ENCODE measurements around the gene SLC25A21. TPM values are rescaled to one million over a fixed set of nuclear protein-coding genes. Genes with fewer than 3 reads are reported as not detected.

The SLC25A21 gene
- total RNA-seq, 1 donor from 2014 or later = 0.91 TPM

GRCh38 chr14:37027188-37027824 lies 145.1 kb downstream of the SLC25A21 start:
- TF ChIP-seq CTCF (IDR thresholded peaks at IDR 0.05; ENCODE audit: partially characterized antibody, unreplicated experiment) = no peak
- no peak overlapping the region for H3K27ac Mint-ChIP-seq (ENCODE audit: unreplicated experiment)
- no peak overlapping the region for H3K4me3 Mint-ChIP-seq (ENCODE audit: unreplicated experiment)
- H3K27me3 Mint-ChIP-seq (ENCODE audit: unreplicated experiment) = no peaks in the 10 kb centered on the region
- no peaks in the 10 kb centered on the region for H3K36me3 Mint-ChIP-seq (ENCODE audit: unreplicated experiment)
- H3K9me3 Mint-ChIP-seq (ENCODE audit: unreplicated experiment) = no peaks in the 10 kb centered on the region
- H3K4me1 Mint-ChIP-seq (ENCODE audit: low read depth, unreplicated experiment) = peaks cover 7% of the 10 kb centered on the region
- no peak for DNase-seq

- no peak for TF ChIP-seq CTCF (IDR thresholded peaks at IDR 0.05; ENCODE audit: partially characterized antibody, unreplicated experiment)
- DNase-seq = no peak
- peaks cover 13% of the 10 kb centered on the region for H3K4me1 Mint-ChIP-seq (ENCODE audit: low read depth, unreplicated experiment)
- no peaks in the 10 kb centered on the region for H3K9me3 Mint-ChIP-seq (ENCODE audit: unreplicated experiment)
- H3K4me3 Mint-ChIP-seq (ENCODE audit: unreplicated experiment) = no peak overlapping the region
- no peaks in the 10 kb centered on the region for H3K36me3 Mint-ChIP-seq (ENCODE audit: unreplicated experiment)
- peak overlapping the region; percentile 1 for H3K27ac Mint-ChIP-seq (ENCODE audit: unreplicated experiment)
- no peaks in the 10 kb centered on the region for H3K27me3 Mint-ChIP-seq (ENCODE audit: unreplicated experiment)
Observed at GRCh38 chr14:37023875-37024565, 148.4 kb downstream of the SLC25A21 start.

- H3K27me3 Mint-ChIP-seq (ENCODE audit: unreplicated experiment) = no peaks in the 10 kb centered on the region
- no peak for DNase-seq
- H3K4me3 Mint-ChIP-seq (ENCODE audit: unreplicated experiment) = no peak overlapping the region
- no peak for TF ChIP-seq CTCF (IDR thresholded peaks at IDR 0.05; ENCODE audit: partially characterized antibody, unreplicated experiment)
- H3K4me1 Mint-ChIP-seq (ENCODE audit: low read depth, unreplicated experiment) = peaks cover 13% of the 10 kb centered on the region
- peaks cover 2% of the 10 kb centered on the region for H3K9me3 Mint-ChIP-seq (ENCODE audit: unreplicated experiment)
- no peak overlapping the region for H3K27ac Mint-ChIP-seq (ENCODE audit: unreplicated experiment)
- H3K36me3 Mint-ChIP-seq (ENCODE audit: unreplicated experiment) = peaks cover 6% of the 10 kb centered on the region
Observed at GRCh38 chr14:37021390-37021789, 151.0 kb downstream of the SLC25A21 start.

GRCh38 chr14:37019488-37019887 lies 152.9 kb downstream of the SLC25A21 start:
- no peak overlapping the region for H3K4me3 Mint-ChIP-seq (ENCODE audit: unreplicated experiment)
- H3K36me3 Mint-ChIP-seq (ENCODE audit: unreplicated experiment) = peaks cover 8% of the 10 kb centered on the region
- H3K4me1 Mint-ChIP-seq (ENCODE audit: low read depth, unreplicated experiment) = peaks cover 13% of the 10 kb centered on the region
- TF ChIP-seq CTCF (IDR thresholded peaks at IDR 0.05; ENCODE audit: partially characterized antibody, unreplicated experiment) = no peak
- H3K27me3 Mint-ChIP-seq (ENCODE audit: unreplicated experiment) = no peaks in the 10 kb centered on the region
- DNase-seq = no peak
- H3K27ac Mint-ChIP-seq (ENCODE audit: unreplicated experiment) = no peak overlapping the region
- H3K9me3 Mint-ChIP-seq (ENCODE audit: unreplicated experiment) = peaks cover 2% of the 10 kb centered on the region

- Mint-ChIP-seq H3K4me3 (ENCODE audit: unreplicated experiment) (no peak overlapping the region), H3K9me3 (ENCODE audit: unreplicated experiment) (peaks cover 2% of the 10 kb centered on the region), H3K36me3 (ENCODE audit: unreplicated experiment) (peaks cover 8% of the 10 kb centered on the region), H3K27ac (ENCODE audit: unreplicated experiment) (no peak overlapping the region), H3K27me3 (ENCODE audit: unreplicated experiment) (no peaks in the 10 kb centered on the region), H3K4me1 (ENCODE audit: low read depth, unreplicated experiment) (peaks cover 8% of the 10 kb centered on the region)
- no peak for TF ChIP-seq CTCF (IDR thresholded peaks at IDR 0.05; ENCODE audit: partially characterized antibody, unreplicated experiment)
- no peak for DNase-seq
Observed at GRCh38 chr14:37018571-37019240, 153.7 kb downstream of the SLC25A21 start.
